Dermis microvascular lymphatic vessel endothelial cell (primary cell): ENCODE results near the gene ENTPD6. TPM values are rescaled to one million over a fixed set of nuclear protein-coding genes. Genes with fewer than 3 reads are reported as not detected.
"Not testable (repeated sequence)": the region's sequence is repeated elsewhere in the genome, so short reads cannot be mapped to it uniquely, and the experiment has no call there.

Source experiments
- DNase-seq, 2 donors: peaks; one replicate each; pipeline versions ENCODE4 v3.0.0 to v3.0.0-alpha.2; 2010; ENCODE audit warnings: low read depth in 2 of 2
- total RNA-seq: library from RNA; depleted of rRNA; stranded (reverse); fragments of >200 nt; gene quantifications from 2 replicates; pipeline ENCODE4 v1.2.1, GENCODE V29; 2014

Gene ENTPD6
- total RNA-seq, 1 donor from 2014 or later = 31.3 TPM

DNA sequence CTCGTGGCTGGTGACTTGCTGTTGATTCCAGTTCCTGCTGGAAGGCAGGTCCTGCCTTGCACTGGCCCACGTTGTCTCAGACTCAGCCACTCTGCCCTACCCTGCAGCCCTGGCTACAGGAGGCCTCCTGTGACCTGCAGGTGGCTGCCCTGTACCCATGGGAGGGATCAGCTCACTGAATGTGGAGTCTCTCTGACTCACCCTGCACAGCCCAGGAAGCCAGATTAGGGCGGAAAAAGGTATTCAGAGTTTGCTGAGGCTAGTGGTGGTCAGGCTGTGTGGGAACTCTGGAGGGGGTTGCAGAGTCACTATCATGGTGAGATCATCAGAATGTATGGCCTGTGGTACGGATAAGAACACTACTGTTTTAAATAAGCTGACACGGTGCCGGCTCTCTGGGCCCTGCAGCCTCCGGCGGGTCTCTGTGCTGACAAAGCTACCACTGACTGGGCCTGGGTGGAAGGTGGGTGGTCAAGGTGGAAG lies 27.7 kb downstream of the ENTPD6 start:
- peak; percentile 23 to 86 for DNase-seq

DNA sequence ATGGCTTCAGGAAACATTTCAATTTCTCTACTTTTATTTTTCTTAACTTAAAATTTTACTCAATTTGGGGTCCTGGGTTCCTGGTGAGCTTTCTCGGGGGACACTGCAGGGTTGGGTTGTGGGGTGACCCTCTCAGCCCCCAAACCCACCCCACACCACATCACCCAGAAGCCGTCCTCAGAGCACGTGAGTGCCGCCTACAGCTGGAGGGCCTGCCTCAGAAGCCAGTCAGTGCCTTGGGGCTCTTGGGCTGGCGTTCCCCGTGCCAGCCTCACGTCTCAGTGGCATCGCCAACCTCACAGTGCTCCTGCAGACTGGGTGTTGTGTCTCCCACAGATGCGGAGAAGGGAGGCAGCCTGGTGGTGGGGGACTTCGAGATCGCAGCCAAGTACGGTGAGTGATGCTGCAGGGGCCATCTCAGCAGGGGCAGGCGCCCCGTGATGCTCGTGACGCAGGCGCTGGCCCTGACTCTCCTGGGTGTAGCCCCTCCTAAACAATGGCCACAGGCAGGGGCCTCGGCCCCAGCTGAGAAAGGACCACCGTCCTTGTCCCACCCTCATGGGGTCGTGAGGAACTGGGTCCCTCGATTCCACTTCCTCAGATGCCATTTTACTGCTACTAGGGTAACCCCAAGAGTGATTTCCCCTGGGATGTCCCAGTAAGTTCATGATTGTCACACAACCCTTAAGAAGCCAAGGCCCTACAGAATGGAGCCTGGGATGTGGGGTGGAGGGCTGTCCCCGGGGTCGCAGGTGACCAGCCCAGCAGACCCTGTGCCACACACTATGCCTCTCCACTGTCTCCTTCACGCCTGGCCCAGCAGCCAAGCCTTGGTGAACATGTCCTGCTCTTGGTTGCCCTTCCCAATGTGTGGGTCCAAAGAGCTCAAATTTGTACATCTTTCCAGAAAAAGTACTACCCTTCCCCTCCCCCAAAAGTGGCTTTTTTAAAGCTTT lies 28.5 kb downstream of the ENTPD6 start:
- no peak for DNase-seq

DNA sequence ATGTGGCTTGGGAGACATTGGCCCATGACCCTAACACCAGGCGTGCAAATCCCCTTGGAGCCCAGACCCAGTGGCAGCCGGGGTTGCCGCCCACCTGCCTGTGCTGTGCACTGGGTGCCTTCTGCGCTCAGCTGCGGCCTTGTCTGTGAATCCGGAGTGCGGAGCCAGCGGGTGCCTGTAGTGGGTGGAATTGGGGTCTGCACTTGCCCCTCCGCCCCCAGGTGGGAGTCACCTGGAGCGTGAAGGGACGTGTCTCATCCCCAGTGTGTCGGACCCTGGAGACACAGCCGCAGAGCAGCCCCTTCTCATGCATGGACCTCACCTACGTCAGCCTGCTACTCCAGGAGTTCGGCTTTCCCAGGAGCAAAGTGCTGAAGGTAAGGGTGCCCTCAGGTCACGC lies 29.4 kb downstream of the ENTPD6 start:
- no peak for DNase-seq

DNA sequence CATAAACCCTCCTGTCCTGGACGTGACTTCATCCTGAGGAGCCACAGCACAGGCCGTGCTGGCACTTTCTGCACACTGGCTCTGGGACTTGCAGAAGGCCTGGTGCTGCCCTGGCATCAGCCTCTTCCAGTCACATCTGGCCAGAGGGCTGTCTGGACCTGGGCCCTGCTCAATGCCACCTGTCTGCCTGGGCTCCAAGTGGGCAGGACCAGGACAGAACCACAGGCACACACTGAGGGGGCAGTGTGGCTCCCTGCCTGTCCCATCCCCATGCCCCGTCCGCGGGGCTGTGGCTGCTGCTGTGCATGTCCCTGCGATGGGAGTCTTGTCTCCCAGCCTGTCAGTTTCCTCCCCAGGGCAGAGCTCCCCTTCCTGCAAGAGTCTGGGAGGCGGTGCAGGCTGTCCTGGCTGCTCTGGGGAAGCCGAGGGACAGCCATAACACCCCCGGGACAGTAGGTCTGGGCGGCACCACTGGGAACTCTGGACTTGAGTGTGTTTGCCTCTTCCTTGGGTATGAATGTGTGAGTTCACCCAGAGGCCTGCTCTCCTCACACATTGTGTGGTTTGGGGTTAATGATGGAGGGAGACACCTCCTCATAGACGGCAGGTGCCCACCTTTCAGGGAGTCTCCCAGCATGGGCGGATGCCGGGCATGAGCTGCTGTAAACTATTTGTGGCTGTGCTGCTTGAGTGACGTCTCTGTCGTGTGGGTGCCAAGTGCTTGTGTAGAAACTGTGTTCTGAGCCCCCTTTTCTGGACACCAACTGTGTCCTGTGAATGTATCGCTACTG lies 30.3 kb downstream of the ENTPD6 start:
- DNase-seq = no peak

DNA sequence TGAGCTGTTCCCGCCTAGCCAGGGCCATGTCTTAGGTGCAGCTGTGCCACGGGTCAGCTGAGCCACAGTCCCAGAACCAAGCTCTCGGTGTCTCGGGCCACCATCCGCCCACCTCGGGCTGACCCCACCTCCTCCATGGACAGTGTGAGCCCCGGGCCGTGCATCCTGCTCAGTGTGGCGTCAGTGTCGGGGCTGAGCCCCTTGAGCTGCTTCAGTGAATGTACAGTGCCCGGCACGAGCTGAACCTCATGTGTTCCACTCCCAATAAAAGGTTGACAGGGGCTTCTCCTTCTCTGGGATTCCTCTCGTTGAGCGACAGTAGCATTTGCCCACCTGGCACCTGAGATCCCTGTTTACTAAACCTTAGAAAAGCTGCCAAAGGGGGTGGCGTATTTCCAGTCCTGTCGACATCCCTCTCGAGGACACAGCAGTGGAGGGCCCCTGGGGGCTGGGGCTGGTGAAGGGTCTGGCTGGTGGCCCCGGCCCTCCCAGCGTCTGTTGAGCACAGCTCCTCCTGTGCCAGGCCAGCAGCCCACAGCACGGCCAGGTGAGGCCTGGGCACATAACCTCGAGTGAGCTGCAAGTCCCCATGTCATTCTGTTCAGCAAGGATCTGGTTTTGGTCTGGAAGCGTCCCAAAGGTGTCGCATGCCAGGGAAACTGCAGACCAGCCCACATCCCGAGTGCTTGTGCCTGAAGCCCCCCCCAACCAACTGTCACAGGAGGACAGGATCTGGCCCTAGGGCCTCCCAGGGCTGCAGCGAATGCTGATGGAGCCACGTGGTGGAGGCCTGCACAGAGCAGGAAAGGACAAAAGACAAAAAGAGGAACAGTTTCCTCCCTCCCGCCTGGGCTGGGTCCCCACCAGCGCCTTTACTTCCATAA lies 31.2 kb downstream of the ENTPD6 start:
- no peak for DNase-seq

DNA sequence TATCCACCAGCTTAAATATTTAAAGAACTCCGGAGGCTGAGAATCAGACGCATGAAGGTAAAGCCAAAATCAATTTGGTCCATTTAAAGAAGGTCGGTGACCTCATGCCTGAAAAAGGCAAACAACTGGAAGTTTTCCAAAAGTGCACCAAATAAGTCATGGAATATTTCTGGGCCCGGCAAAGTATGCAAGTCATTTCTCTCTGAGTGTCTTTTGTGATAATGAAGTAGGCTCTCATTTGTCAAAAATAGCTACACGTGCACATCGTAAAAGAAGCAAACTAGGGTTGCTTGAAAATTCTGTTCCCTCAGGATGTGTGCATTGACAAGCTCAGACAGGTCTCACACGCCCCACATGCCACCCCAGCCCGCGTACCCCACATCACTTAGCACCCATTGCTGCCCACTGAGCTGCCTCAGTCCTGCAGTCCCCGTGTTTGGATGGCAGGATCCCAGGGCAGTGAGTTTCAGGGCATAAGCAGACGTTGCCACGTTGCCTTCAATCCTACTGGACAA lies 31.9 kb downstream of the ENTPD6 start:
- DNase-seq = peak; percentile 77 to 81

DNA sequence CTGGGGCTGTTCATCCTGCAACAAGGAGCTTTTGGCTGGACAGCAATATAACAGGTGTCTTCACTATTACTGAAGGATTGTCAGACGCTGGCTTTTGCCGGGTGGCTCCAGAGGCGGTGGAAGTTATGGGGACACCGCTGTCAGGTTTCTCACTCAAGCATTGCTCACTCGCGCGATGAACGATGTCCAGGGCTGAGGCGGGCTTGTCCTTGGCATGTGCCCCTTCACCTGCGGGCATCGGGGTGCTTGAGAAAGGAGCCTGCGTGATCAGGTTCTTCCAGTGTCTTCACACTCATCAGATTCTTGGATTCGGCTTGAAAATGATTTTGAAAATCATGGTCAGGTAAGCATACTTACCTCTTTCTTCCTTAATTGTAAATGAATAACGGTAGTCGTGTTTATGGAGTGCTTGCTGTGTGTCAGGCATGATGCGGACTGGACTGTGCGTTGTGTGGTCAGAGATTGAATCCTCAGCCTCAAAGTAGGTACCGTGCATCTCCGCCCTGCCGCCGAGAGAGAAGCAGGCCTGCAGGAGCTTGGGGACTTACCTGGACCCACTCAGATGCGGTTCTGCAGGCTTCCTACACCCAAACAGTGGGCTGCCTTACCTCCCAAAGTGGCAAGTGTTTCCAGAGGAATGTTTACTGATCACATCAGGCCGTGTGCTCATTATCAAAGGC lies 34.1 kb downstream of the ENTPD6 start:
- DNase-seq = no peak

DNA sequence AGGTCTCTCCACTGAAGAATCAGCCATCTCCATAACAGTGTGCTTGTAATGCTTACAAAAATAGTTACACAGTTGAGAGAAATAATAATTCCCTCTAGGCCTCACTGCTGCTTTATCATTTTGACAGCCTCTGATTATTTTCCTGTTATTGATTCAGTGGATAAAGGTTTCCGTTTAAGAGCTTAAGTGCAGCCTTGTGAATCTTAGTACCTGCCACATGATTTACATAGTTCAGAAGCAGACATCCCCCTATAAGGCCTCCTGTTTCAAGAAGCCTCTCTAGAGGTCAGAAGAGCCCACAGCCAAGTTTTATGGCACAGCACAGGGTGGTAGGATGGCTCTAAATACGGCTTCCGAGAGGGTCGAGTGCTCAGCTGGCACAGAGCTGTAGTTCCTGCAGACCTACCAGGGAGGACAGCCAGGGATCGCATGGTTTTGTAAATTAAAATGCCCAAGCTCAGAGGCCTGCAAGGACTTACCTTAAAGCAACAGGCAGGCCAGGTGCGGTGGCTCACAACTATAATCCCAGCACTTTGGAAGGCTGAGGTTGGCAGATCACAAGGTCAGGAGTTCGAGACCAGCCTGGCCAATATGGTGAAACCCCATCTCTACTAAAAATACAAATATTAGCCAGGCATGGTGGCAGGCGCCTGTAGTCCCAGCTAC lies 34.8 kb downstream of the ENTPD6 start:
- peak in 1 of 2 donors; percentile 81 for DNase-seq

DNA sequence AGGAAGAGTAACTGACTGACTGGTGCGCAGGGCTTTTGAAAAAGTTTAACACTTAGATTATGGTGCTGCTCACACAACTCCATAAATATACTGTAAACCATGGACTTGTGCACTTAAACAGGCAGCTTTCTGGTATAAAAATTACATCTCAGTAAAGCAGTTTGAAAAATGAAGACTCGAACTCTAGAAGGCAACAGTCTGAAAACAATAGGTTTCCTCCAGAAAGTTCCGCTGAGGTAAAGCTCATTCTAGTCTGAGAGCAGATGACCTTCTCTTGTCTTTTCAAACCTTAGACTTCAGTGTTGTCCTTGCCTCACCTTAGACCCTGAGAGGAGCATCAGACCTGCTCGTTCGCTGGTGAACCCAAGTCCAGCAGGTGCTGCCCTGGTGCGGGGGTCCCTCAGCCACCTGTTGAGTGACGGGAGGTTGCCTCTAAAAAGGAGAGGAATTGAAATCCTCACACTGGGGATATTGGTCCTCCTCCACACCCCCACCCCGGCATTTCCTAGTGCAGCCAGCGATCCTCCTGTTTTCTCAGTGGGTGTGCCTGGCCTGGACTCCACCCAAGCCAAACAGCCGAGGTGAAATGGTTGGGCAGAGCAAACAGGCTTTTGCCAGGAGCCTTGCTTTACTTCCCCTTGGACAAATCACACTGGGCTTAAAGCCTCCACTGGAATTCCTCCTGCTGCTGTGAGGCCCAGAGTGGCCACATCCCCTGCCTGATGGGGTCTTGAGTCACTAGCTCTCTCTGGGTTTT lies 37.7 kb downstream of the ENTPD6 start:
- DNase-seq = peak in 1 of 2 donors; percentile 75

DNA sequence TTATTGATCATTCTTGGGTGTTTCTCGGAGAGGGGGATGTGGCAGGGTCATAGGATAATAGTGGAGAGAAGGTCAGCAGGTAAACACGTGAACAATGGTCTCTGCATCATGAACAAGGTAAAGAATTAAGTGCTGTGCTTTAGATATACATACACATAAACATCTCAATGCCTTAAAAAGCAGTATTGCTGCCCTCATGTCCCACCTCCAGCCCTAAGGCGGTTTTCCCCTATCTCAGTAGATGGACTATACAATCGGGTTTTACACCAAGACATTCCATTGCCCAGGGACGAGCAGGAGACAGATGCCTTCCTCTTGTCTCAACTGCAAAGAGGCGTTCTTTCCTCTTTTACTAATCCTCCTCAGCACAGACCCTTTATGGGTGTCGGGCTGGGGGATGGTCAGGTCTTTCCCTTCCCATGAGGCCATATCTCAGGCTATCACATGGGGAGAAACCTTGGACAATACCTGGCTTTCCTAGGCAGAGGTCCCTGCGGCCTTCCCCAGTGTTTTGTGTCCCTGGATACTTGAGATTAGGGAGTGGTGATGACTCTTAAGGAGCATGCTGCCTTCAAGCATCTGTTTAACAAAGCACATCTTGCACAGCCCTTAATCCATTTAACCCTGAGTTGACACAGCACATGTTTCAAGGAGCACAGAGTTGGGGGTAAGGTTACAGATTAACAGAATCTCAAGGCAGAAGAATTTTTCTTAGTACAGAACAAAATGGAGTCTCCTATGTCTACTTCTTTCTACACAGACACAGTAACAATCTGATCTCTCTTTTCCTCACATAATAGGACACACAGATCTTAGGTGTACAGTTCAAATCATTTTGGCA lies 38.7 kb downstream of the ENTPD6 start:
- DNase-seq = not testable (repeated sequence)

DNA sequence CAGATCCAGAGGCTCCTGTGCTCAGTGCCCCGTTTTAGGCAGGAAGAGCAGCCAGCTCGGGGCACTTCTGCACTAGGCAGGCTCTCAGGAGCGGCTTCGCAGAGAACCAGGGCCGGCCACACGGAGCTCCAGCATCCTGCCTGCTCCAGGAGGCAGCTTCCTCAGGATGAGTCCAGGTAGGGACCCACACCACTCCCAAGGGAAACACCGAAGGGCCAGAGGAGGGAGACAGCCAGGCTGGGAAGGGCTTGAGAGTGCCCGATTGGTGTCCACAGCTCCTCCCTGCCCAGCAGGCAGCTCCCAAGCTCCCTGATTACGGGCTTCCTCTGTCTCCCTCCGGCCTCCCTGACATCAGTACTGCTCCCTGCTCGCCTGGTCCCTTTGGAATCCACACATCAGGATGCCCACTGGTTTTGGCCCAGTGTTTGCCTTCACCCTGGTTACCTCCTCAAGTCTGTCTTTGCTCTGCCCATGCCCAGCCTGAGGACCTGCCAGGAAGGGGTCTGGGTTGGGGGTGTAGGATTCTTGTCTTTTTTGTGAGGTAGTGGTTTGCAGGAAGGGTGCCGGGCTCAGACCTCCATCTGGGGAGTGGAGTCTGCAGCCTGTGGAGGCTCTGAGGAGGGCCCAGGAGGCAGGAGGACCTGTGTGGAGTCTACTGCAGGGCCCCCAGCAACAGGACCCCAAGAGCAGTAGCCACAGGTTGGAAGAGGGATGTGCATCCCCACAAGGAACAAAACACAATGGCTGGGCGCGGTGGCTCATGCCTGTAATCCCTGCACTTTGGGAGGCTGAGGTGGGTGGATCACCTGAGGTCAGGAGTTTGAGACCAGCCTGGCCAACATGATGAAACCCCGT lies 41.2 kb downstream of the ENTPD6 start:
- no peak for DNase-seq

DNA sequence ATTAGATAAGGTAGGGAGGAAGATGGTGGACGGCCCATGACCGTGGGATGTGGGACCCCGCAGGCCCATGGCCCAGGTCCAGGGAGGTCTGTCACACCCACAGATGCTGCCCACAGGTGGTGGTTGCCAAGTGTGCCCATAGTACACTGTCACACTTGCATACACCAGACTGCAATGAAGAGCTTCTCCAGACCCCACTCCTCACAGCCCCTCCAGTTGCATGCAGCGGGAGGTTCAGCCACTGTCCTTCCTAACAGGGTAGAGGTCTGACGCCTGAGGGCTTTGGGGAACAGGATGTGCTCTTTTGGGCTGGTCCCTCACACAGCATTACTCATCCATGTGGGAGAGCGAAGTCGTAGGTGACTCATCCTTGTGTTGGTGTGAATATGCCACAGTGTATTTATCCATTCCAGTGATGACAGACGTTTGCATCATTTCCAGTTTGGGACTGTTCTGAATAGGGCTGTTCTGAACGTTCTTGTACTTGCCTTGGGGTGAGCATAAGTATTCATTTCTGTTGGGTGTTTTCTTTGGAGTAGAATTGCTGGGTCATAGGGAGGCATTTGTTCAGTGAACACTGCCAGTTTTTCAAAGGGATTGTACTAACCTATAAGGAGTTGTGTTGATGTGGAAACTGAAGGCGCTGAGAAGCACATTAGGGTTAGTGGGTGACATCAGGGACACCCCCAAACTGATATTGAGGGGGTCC lies 42.3 kb downstream of the ENTPD6 start:
- peak; percentile 88 to 98 for DNase-seq

DNA sequence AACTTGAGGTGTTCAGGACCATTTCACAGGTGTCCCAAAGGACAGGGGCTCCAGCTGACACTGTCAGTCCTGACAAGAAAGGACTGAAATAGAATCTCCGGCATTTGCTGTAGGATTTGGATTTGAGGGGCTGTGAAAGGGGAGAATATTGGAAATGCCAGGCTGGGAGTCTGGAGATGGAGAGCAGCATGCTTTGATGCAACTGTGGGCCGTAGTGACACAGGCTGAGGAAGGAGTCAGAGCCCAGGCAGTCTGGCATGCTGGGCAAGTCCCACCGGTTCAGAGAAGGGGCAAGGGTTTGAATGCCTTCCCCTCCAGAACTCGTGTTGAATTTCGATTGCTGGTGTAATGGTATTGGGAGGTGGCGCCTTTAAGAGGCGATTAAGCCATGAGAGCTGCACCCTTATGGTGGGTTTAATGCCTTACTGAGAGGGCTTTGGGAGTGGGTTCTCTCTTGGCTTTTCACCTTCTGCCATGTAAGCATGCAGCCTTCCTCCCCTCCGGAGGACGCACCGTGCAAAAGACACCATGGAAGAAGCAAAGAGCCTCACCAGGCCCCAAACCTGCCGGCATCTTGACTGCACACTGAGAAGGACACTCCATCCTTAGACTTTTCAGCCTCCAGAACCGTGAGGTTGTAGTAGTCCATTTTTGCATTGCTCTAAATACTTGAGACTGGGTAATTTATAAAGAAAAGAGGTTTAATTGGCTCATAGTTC lies 43.0 kb downstream of the ENTPD6 start:
- peak in 1 of 2 donors; percentile 25 for DNase-seq

DNA sequence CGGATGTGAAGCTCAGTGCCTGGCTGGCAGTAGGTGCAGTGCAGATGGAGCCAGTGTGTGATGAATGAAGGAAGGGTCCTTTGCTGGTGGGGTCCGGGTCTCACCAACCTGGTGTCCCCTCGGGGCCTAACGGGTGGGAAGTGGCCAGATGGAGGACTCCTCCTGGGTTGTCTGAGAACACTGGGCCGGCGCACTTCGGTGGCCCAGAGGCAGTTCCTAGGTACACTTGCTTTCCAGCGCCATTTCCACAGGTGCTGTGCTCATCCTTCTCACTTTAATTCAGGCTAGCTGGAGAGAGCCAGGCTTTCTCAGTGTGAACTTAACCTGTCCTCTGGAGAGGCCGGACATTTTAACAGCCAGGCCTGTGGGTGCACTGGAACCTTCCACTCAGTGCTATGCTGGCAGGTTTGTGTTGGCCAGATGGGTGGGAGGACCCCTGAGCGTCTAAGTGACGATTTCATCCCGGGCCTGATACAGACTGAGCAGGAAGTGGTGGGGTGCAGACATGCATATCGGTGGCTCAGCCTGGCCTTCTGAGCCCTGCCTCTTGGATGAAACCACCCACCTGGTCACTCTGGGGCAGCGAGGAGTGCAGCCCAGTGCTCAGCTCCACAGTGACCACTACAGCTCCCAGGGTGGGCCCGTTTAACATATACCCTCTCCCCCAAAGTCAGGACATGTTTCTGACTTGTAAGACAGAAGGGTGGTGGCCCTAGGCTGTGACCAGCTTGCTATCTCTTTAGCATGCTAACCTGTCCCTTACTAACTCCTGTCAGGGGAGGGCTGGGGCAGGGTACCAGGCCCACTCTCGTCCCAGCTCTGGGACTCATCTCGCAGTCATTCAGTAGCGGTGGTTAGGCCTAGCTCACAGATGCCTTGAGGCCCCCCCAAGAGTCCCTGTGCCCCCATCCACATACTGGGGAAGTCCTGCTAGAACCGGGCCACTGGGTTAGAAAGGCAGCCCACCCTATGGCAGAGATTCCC lies 44.2 kb downstream of the ENTPD6 start:
- DNase-seq = no peak
